SK-N-MC (cell line): ENCODE measurements around the gene METTL3.

Experiments
- EZH2 ChIP-seq: fragments of 200-600 bp; sonication (generic); IDR thresholded peaks from one replicate; pipeline ENCODE4 v1.6.1; 2017; ENCODE audit warnings: antibody characterized with exemption
- FOXP2 ChIP-seq: optimal IDR thresholded peaks from 2 replicates; pipeline ENCODE3; 2011; ENCODE audit warnings: mild to moderate bottlenecking, moderate library complexity; ENCODE audit not compliant: insufficient read depth; ENCODE audit errors: extremely low read length, control extremely low read depth
- POLR2AphosphoS5 ChIP-seq: IDR thresholded peaks from 2 replicates; pipeline ENCODE4 v1.6.1; 2012; ENCODE audit warnings: mild to moderate bottlenecking, low read depth, low read length, borderline replicate concordance

DNA sequence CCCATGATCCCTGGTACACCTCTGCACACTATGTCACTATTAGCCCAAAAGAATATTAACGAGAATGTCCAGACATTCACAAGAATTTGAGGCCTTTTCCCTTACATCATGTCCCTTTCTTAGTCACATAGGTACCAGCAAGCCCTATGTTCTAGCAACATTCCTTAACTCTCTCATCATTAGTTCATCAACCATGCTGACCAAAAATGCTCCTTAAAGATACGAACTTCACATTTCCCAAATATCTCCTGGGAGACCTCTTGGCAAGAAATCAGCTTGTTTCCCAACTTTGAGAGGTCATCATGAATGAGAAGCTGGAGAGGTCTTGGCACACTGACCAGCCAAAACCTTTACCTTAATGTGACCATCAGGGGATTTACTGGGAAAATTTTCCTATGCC lies 10.4 kb upstream of the METTL3 start:
- no peak for TF ChIP-seq EZH2
- no peak for TF ChIP-seq POLR2AphosphoS5
- TF ChIP-seq FOXP2 = no peak
